Endothelial cell of umbilical vein (primary cell): ENCODE measurements around the gene ATXN7. TPM values are rescaled to one million over a fixed set of nuclear protein-coding genes. Genes with fewer than 3 reads are reported as not detected.

Experiments
- BruUV-seq: library from RNA; stranded (reverse); fragments of 400-500 nt; replicated peaks from 2 replicates; lab custom pipeline; 2021; lab: Mats Ljungman, UMichigan
- CTCF ChIA-PET: fragments of 300-600, 350-600 bp; sonication (Branson Sonifier 250); formaldehyde crosslinking; loops from one replicate; lab custom pipeline; 2021; ENCODE audit warnings: antibody characterized with exemption, inconsistent platforms; lab: Charles Lee
- POLR2A ChIA-PET: fragments of 300-600, 350-600 bp; sonication (Branson Sonifier 250); formaldehyde crosslinking; loops from one replicate; lab custom pipeline; 2021; ENCODE audit warnings: antibody characterized with exemption, inconsistent platforms; lab: Charles Lee
- DNase-seq: peaks from one replicate; pipeline ENCODE4 v3.0.0-alpha.2; 2011; ENCODE audit warnings: low read depth, low spot score
- FAIRE-seq: peaks from 2 replicates; lab custom pipeline; 2011; peaks lifted over from hg19 to GRCh38; lab: Jason Lieb, UNC
- H2AFZ ChIP-seq: 2 replicates; pipeline ENCODE4 v1.6.0; 2012; ENCODE audit warnings: low read depth, low read length, control low read depth, inconsistent platforms
- H3K27ac ChIP-seq: 2 replicates; pipeline ENCODE4 v1.5.1; 2011; ENCODE audit warnings: low read depth, mild to moderate bottlenecking, control low read depth, low read length, moderate library complexity; ENCODE audit not compliant: insufficient read depth
- H3K27me3 ChIP-seq, 2 experiments: 2 replicates each; pipeline versions ENCODE4 v1.6.0 to v1.6.1; 2011; ENCODE audit warnings: low read length in 2 of 2, mixed read lengths in 1 of 2; ENCODE audit not compliant: control insufficient read depth in 2 of 2, insufficient read depth in 2 of 2
- H3K36me3 ChIP-seq, 2 experiments: 2 replicates in 1 of 2; 3 replicates in 1 of 2; pipeline ENCODE4 v1.5.1; 2011; ENCODE audit warnings: low read length in 2 of 2, mild to moderate bottlenecking in 1 of 2, moderate library complexity in 1 of 2; ENCODE audit not compliant: control insufficient read depth in 2 of 2, insufficient read depth in 2 of 2; ENCODE audit errors: extremely low read depth in 1 of 2
- H3K4me1 ChIP-seq: 3 replicates; pipeline ENCODE4 v1.5.1; 2011; ENCODE audit warnings: mild to moderate bottlenecking, low read length; ENCODE audit not compliant: control insufficient read depth, insufficient read depth; ENCODE audit errors: extremely low read depth
- H3K4me2 ChIP-seq: 2 replicates; pipeline ENCODE4 v1.6.1; 2011; ENCODE audit warnings: low read length, control low read depth, mixed read lengths; ENCODE audit not compliant: insufficient read depth
- H3K4me3 ChIP-seq, 3 experiments: fragments of 200-600 bp in 1 of 3; sonication (generic), shearing (Covaris generic) in 1 of 3; replicated peaks in 1 of 3; 2 replicates each; pipeline ENCODE4 v1.5.1; 2011 to 2016; ENCODE audit warnings: control low read depth in 3 of 3, low read length in 3 of 3, mild to moderate bottlenecking in 2 of 3, inconsistent platforms in 1 of 3, low read depth in 1 of 3, moderate library complexity in 1 of 3; ENCODE audit not compliant: insufficient read depth in 1 of 3
- H3K79me2 ChIP-seq: 2 replicates; pipeline ENCODE4 v1.6.0; 2012; ENCODE audit warnings: low read length, inconsistent platforms; ENCODE audit not compliant: control insufficient read depth, insufficient read depth
- H3K9ac ChIP-seq: replicated peaks from 2 replicates; pipeline ENCODE3; 2011; ENCODE audit warnings: low read length, control low read depth; ENCODE audit not compliant: insufficient read depth; ENCODE audit errors: extremely low read depth
- H3K9me1 ChIP-seq: replicated peaks from 3 replicates; pipeline ENCODE4 v1.6.0; 2011; ENCODE audit warnings: mild to moderate bottlenecking, low read length; ENCODE audit not compliant: control insufficient read depth, insufficient read depth; ENCODE audit errors: extremely low read depth
- H3K9me3 ChIP-seq: replicated peaks from 2 replicates; pipeline ENCODE4 v1.5.1; 2012; ENCODE audit warnings: low read length, inconsistent platforms; ENCODE audit not compliant: control insufficient read depth, insufficient read depth
- H4K20me1 ChIP-seq: replicated peaks from 2 replicates; pipeline ENCODE3; 2011; ENCODE audit warnings: mild to moderate bottlenecking, low read length; ENCODE audit not compliant: control insufficient read depth, insufficient read depth; ENCODE audit errors: extremely low read depth
- CTCF ChIP-seq, 2 donors: IDR thresholded peaks; 1 replicate in 1 of 2; 2 replicates in 1 of 2; pipeline ENCODE4 v1.5.1; 2011; ENCODE audit warnings: low read length in 2 of 2, mild to moderate bottlenecking in 2 of 2, moderate library complexity in 2 of 2, control low read depth in 1 of 2, inconsistent platforms in 1 of 2, low read depth in 1 of 2; ENCODE audit not compliant: insufficient read depth in 1 of 2; ENCODE audit errors: extremely low read depth in 1 of 2
- EZH2 ChIP-seq: IDR thresholded peaks from 2 replicates; pipeline ENCODE4 v1.6.1; 2012; ENCODE audit warnings: borderline replicate concordance, low read depth, mild to moderate bottlenecking, moderate library complexity, low read length, inconsistent platforms; ENCODE audit not compliant: severe bottlenecking
- FOS ChIP-seq: IDR thresholded peaks from 2 replicates; pipeline ENCODE4 v1.6.1; 2011; ENCODE audit warnings: mild to moderate bottlenecking, low read length, moderate library complexity, borderline replicate concordance; ENCODE audit not compliant: insufficient read depth
- GATA2 ChIP-seq: IDR thresholded peaks from 2 replicates; pipeline ENCODE4 v1.7.0; 2011; ENCODE audit warnings: low read depth, mild to moderate bottlenecking, moderate library complexity, mixed read lengths, low read length; ENCODE audit not compliant: insufficient read length, insufficient read depth
- JUN ChIP-seq: IDR thresholded peaks from 2 replicates; pipeline ENCODE4 v1.6.1; 2011; ENCODE audit warnings: borderline replicate concordance, low read depth; ENCODE audit not compliant: insufficient read length, insufficient read depth
- MAX ChIP-seq: IDR thresholded peaks from 2 replicates; pipeline ENCODE4 v1.6.1; 2011; ENCODE audit not compliant: insufficient read depth, insufficient read length
- MYC ChIP-seq: IDR thresholded peaks from one replicate; pipeline ENCODE4 v1.6.1; 2011; ENCODE audit warnings: mild to moderate bottlenecking, low read depth, low read length
- POLR2A ChIP-seq: IDR thresholded peaks from 2 replicates; pipeline ENCODE4 v1.6.1; 2012; ENCODE audit warnings: low read depth, mild to moderate bottlenecking, control low read depth, low read length
- POLR2AphosphoS5 ChIP-seq: IDR thresholded peaks from 2 replicates; pipeline ENCODE4 v1.6.1; 2012; ENCODE audit warnings: low read depth, mild to moderate bottlenecking, control low read depth, low read length, moderate library complexity; ENCODE audit not compliant: insufficient read depth
- dilution Hi-C: fragments of 300-500 bp; cut with MboI; formaldehyde crosslinking; loops from one replicate; pipeline ENCODE4 v1.15.0; 2019; ENCODE audit warnings: low sequenced_read_pairs; ENCODE audit not compliant: extremely low pct_ligation_motif_present
- intact Hi-C: fragments of 100-400 bp; cut with micrococcal nuclease; formaldehyde crosslinking; loops from one replicate; pipeline ENCODE4 v1.10.0; 2022
- polyA plus RNA-seq, 4 experiments: library from polyadenylated mRNA; depleted of rRNA in 3 of 4; stranded (reverse) in 3 of 4; unstranded in 1 of 4; fragments of >200 nt; gene quantifications; 2 replicates each; pipeline versions ENCODE4 v1.2.1 to v1.2.3, GENCODE V29; 2011 to 2012; ENCODE audit warnings: missing spikeins in 1 of 4
- total RNA-seq: library from RNA; stranded (reverse); gene quantifications from 2 replicates; pipeline ENCODE4 v1.2.3, GENCODE V29; 2021

ATXN7 gene
- total and polyA plus RNA-seq, 2 donors (not counting 3 experiments of a cell fraction or from before 2014, with no cell fraction given): 21.2 to 34.7 TPM

GRCh38 chr3:63891518-63891917 lies 27.9 kb downstream of the ATXN7 start:
- Histone ChIP-seq H3K9me1 (no peaks in the 10 kb centered on the region), H3K79me2 (peaks cover 9% of the 10 kb centered on the region), H3K27me3 (no peaks in the 10 kb centered on the region), H3K9ac (no peak overlapping the region), H3K4me1 (no peaks in the 10 kb centered on the region), H4K20me1 (no peaks in the 10 kb centered on the region), H2AFZ (no peak overlapping the region), H3K4me3 (no peak overlapping the region), H3K4me2 (no peak overlapping the region), H3K9me3 (no peaks in the 10 kb centered on the region), H3K36me3 (no peaks in the 10 kb centered on the region), H3K27ac (no peak overlapping the region)
- ChIA-PET POLR2A (no interaction called here), CTCF (no interaction called here)
- dilution Hi-C loops: no loop called here
- no peak for DNase-seq
- BruUV-seq: no TSS peak
- no peak for FAIRE-seq
- intact Hi-C loops: no loop called here
- no peak for TF ChIP-seq POLR2AphosphoS5
- TF ChIP-seq MAX: no peak
- no peak for TF ChIP-seq JUN
- TF ChIP-seq EZH2: no peak
- no peak for TF ChIP-seq FOS
- TF ChIP-seq MYC: no peak
- TF ChIP-seq POLR2A: no peak
- no peak for TF ChIP-seq GATA2
- TF ChIP-seq CTCF (IDR thresholded peaks at IDR 0.05; ENCODE audit: extremely low read depth in 1 of 2, insufficient read depth in 1 of 2, low read depth in 1 of 2, low read length in 2 of 2): no peak
